ENCODE results near the gene ATP7B. TPM values are rescaled to one million over a fixed set of nuclear protein-coding genes. Genes with fewer than 3 reads are reported as not detected.
A peak's percentile ranks its signal among the peaks of the same experiment; 100 is the strongest.
"Not testable (repeated sequence)": the region's sequence is repeated elsewhere in the genome, so short reads cannot be mapped to it uniquely, and the experiment has no call there.

The ATP7B gene
- total RNA-seq, 1 donor from 2014 or later, result 0.91 TPM

DNA sequence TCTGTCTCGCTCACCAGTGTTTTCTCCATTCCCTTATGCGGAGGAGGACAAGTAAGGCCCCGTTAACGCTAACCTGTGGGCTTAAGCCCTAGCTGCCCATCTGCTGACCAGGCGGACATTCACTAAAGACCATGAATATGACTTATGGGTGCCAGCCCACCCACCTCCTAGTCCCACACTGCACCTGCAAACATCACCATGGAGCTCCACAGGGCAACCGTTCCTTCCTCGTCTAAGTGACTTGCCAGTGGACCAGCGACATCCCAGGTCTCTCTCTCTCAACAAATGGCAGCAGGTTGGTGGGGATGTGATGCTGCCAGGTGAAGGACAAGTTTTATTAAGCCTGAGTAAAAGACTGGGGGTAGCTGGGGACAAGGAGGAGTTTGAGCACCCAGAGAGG, 94.3 kb downstream of the ATP7B start:
- Mint-ChIP-seq H3K27me3 (ENCODE audit: low read depth) (no peaks in the 10 kb centered on the region), H3K27ac (no peak overlapping the region), H3K4me3 (ENCODE audit: low read depth) (no peak overlapping the region), H3K9me3 (no peaks in the 10 kb centered on the region), H3K36me3 (ENCODE audit: low read depth) (no peaks in the 10 kb centered on the region), H3K4me1 (ENCODE audit: low read depth) (peaks cover 13% of the 10 kb centered on the region)
- intact Hi-C loops (cut with micrococcal nuclease), result no loop called here
- no peak for DNase-seq (ENCODE audit: low spot score)

DNA sequence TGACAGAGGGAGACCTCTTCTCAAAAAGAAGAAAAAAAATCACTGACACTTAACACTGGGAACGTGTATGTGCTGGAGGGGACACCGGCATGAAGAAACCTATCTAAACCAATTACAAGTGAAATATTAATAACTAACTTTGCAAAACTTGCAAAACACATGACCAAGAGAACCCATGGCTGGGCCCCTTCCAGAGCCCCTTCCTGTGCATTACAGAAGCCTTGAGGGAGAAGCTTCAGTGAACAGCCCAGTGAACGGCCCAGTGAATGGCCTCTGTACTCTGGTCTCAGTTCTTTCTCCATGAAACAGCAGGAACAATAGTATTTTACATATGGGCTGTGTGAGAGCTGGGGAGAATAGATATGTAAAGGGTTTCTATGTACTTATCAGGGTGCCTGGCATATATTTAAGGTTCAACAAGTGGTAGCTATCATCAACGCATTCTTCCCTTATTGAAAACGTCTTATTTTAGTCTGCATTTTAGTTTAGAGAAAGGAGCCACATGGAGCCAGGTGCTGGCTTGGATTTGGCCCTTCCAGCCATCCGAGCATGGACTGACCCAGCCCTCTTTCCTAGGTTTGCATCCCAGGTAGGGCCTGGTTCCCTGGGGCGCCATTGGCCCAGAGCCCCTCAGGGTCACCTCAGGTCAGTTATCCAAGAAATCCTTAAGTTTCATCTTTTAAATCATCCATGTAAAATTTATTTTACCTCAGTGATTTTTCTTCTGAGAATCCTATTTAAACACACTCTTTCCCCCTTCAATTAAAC, 95.0 kb downstream of the ATP7B start:
- H3K27ac Mint-ChIP-seq, result no peak overlapping the region
- no peaks in the 10 kb centered on the region for H3K27me3 Mint-ChIP-seq (ENCODE audit: low read depth)
- H3K9me3 Mint-ChIP-seq, result no peaks in the 10 kb centered on the region
- intact Hi-C loops (cut with micrococcal nuclease), result no loop called here
- no peak overlapping the region for H3K4me3 Mint-ChIP-seq (ENCODE audit: low read depth)
- no peaks in the 10 kb centered on the region for H3K36me3 Mint-ChIP-seq (ENCODE audit: low read depth)
- H3K4me1 Mint-ChIP-seq (ENCODE audit: low read depth), result peaks cover 15% of the 10 kb centered on the region
- no peak for DNase-seq (ENCODE audit: low spot score)

DNA sequence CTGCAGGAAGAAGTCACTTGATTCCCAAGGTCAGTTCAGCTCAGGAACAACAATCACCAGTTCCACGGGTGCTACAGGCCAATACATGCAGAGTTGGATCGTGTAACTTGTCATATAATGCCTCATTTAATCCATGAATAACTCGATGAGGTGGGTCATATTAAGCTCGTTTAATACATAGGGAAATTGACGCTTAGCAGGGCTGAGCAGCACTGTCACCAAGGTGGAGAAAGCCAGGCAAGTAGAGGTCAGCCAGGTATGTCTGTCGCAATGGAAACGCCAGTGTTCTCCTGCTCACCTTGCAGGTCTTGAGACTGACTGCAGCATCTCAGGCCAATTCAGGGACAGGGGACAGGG, 97.1 kb downstream of the ATP7B start:
- Mint-ChIP-seq H3K36me3 (ENCODE audit: low read depth) (no peaks in the 10 kb centered on the region), H3K9me3 (no peaks in the 10 kb centered on the region), H3K27ac (no peak overlapping the region), H3K4me3 (ENCODE audit: low read depth) (no peak overlapping the region), H3K27me3 (ENCODE audit: low read depth) (no peaks in the 10 kb centered on the region), H3K4me1 (ENCODE audit: low read depth) (peaks cover 30% of the 10 kb centered on the region)
- no peak for DNase-seq (ENCODE audit: low spot score)
- intact Hi-C loops (cut with micrococcal nuclease), result no loop called here

DNA sequence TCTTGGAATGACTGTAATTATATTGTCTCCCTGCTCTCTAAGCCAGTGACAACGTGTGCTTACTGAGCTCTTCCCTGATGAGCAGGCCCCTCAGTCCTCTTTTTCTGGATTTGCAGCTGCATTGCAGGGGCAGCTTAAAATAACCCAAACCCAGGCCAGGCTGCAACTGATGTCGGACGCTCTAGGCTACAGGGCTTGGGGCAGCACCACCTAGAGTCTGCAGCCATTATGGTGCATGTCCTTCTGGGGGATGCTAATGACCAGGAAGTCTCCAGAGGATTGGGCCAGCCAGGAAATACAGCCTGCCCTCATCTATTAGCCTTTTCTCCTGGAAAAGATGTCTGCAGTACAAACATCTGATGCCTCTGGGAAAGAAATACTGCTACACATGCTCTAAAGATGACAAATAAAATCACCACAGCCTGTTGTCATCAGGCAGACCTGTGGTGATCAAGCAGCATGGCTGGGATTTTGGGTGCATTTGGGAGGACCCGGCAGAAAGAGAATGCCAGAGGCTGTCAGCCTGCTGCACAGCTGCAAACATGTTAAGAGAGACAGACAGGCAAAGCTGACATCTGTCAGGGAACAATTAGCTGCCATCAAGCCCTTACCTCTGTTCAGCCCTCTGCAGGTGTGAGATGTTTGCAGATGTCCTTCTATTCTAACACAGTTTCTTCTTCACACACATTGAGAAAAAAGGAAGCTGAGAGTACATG, 97.7 kb downstream of the ATP7B start:
- DNase-seq (ENCODE audit: low spot score), result no peak
- intact Hi-C loops (cut with micrococcal nuclease), result no loop called here
- Mint-ChIP-seq H3K27ac (no peak overlapping the region), H3K4me1 (ENCODE audit: low read depth) (peaks cover 34% of the 10 kb centered on the region), H3K27me3 (ENCODE audit: low read depth) (no peaks in the 10 kb centered on the region), H3K9me3 (no peaks in the 10 kb centered on the region), H3K36me3 (ENCODE audit: low read depth) (no peaks in the 10 kb centered on the region), H3K4me3 (ENCODE audit: low read depth) (no peak overlapping the region)

DNA sequence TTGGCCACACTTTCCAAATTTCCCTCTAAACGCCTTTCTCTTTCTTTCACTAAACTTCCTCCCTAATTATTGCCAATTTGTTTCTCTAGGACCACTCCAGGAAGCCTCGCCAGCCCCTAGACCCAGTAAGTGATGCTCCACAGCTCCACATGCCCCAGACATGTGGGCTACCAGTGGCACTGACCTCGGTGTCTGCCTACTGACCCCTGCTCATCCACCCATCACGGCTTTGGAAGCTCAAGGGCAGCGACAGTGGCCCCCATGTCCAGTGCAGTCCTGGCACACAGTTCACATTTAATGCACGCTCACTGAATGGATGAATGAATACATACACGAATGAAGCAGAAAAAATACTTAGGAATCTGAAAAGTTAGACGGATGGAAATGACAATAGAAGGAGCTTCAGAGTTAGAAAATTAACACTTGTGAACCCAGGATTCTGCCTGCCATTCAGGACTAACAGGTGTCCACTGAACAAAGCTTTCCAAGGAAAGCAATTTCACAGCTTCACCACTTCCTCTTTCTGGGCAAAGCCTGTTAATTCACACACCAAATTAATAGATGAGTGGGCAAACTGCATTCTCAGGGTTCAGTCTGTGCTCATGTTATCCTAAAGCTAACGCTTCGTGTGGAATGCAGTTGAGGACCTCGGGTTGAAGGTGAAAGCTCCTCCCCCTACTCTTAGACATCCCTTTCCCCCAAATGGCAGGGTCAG, 98.6 kb downstream of the ATP7B start:
- no peaks in the 10 kb centered on the region for H3K36me3 Mint-ChIP-seq (ENCODE audit: low read depth)
- peaks cover 37% of the 10 kb centered on the region for H3K4me1 Mint-ChIP-seq (ENCODE audit: low read depth)
- H3K27me3 Mint-ChIP-seq (ENCODE audit: low read depth), result no peaks in the 10 kb centered on the region
- H3K27ac Mint-ChIP-seq, result no peak overlapping the region
- intact Hi-C loops (cut with micrococcal nuclease), result no loop called here
- no peak for DNase-seq (ENCODE audit: low spot score)
- no peaks in the 10 kb centered on the region for H3K9me3 Mint-ChIP-seq
- H3K4me3 Mint-ChIP-seq (ENCODE audit: low read depth), result no peak overlapping the region

DNA sequence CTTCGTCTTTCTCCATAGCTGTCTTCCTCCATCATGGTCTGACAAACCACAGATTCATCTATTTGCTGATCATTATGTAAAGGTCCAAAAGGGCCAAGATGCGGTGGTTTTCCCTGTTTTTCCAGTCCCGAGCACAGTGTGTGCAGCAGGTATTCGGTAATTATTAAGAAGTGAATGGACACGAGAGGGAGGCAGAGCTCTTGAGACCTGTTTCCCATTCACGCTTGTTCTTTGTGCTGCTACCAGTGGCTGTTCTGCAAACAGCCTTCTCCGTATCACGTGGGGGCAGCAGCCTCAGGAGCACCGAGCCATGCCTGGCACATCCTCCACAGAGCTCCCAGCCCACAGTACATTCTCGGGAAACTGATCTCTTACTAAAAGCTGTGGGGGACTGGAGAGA, 99.2 kb downstream of the ATP7B start:
- H3K36me3 Mint-ChIP-seq (ENCODE audit: low read depth), result no peaks in the 10 kb centered on the region
- no peaks in the 10 kb centered on the region for H3K9me3 Mint-ChIP-seq
- no peak for DNase-seq (ENCODE audit: low spot score)
- H3K27ac Mint-ChIP-seq, result no peak overlapping the region
- H3K4me1 Mint-ChIP-seq (ENCODE audit: low read depth), result peaks cover 42% of the 10 kb centered on the region
- H3K4me3 Mint-ChIP-seq (ENCODE audit: low read depth), result no peak overlapping the region
- H3K27me3 Mint-ChIP-seq (ENCODE audit: low read depth), result no peaks in the 10 kb centered on the region
- intact Hi-C loops (cut with micrococcal nuclease), result no loop called here

DNA sequence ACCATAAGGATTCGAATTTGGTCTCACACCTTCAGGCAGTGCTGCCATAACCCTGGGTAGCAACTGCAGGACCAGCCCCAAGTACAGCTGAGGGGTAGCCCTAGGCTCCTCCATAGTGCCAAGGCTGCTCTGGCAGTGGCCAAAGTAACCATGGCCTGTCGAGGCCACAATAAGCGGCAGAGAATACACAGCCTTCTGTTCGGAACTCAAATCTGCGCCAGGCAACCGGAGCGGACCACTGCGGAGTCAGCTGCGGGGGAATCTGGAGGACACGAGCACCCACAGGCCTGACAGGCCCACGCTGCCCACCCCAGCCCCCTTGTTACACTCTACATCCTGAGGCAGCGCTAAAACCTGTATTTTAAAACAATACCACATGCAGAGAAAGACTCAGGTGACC, 100.7 kb downstream of the ATP7B start:
- DNase-seq (ENCODE audit: low spot score), result no peak
- intact Hi-C loops (cut with micrococcal nuclease), result no loop called here
- no peaks in the 10 kb centered on the region for H3K36me3 Mint-ChIP-seq (ENCODE audit: low read depth)
- no peaks in the 10 kb centered on the region for H3K27me3 Mint-ChIP-seq (ENCODE audit: low read depth)
- H3K4me3 Mint-ChIP-seq (ENCODE audit: low read depth), result no peak overlapping the region
- H3K27ac Mint-ChIP-seq, result no peak overlapping the region
- peaks cover 50% of the 10 kb centered on the region for H3K4me1 Mint-ChIP-seq (ENCODE audit: low read depth)
- no peaks in the 10 kb centered on the region for H3K9me3 Mint-ChIP-seq

DNA sequence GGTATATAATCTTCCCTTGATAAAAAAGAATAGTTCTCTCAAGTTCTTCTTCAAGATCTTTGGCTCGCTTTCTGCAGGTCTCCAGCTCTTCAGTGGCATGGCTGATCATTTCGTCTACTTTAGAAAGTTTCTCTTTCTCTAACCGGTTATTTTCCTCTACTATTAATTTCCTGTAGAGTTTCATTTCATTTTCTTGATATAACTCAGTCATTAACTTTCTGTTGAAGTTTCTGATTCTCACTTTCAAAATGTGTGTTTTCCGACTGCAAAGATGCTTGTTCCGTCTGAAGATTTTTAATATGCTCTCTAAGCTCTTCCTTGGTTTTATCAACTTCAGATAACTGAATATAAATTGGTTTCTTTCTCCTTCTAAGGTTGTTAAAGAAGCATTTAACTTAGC, 102.0 kb downstream of the ATP7B start:
- intact Hi-C loops (cut with micrococcal nuclease), result loop anchor here (5.0 to 10.0 kb wide), 2 partner anchors 46 to 82 kb away; no protein-coding TSS in a partner anchor
- H3K4me1 Mint-ChIP-seq (ENCODE audit: low read depth), result peaks cover 51% of the 10 kb centered on the region
- not testable (repeated sequence) for H3K36me3 Mint-ChIP-seq (ENCODE audit: low read depth); H3K9me3 Mint-ChIP-seq; H3K27me3 Mint-ChIP-seq (ENCODE audit: low read depth); DNase-seq (ENCODE audit: low spot score)
- H3K4me3 Mint-ChIP-seq (ENCODE audit: low read depth), result peak overlapping the region; percentile 33
- H3K27ac Mint-ChIP-seq, result peak overlapping the region; percentile 48

DNA sequence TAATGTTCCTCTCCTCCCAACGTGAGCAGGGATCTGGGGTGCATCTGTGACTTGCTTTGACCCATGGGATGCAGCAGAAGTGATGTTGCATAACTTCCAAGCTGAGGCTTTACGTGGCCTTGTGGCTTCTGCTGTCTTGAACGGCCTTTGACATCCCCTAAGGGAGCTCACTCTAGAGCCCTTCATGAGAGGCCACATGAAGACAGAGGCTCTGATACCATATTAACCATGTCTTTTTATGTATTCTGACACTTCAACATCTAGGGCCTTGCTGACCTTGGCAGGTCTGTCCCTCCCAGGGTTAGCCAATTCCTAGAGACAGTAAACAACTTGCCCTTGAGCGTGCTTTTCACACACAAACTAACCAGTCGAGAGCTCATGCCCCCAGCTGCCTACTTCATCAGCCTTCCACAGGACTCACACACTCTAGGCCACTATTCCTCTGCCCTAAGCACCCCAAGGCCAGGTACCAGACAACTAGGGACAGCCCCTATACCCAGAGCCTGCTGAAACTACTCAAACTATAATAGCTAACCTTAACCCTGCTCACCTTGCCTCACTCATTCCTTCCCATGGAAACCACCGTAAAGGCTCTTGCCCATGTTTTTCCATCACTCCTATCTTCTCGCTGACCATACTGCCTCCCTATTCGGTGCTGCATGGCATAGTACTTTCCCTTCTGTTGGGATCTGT, 104.1 kb downstream of the ATP7B start:
- no peaks in the 10 kb centered on the region for H3K27me3 Mint-ChIP-seq (ENCODE audit: low read depth)
- H3K4me1 Mint-ChIP-seq (ENCODE audit: low read depth), result peaks cover 52% of the 10 kb centered on the region
- no peak overlapping the region for H3K4me3 Mint-ChIP-seq (ENCODE audit: low read depth)
- no peaks in the 10 kb centered on the region for H3K36me3 Mint-ChIP-seq (ENCODE audit: low read depth)
- DNase-seq (ENCODE audit: low spot score), result no peak
- intact Hi-C loops (cut with micrococcal nuclease), result loop anchor here (5.0 to 10.0 kb wide), 2 partner anchors 48 to 80 kb away; no protein-coding TSS in a partner anchor
- H3K27ac Mint-ChIP-seq, result no peak overlapping the region
- no peaks in the 10 kb centered on the region for H3K9me3 Mint-ChIP-seq

DNA sequence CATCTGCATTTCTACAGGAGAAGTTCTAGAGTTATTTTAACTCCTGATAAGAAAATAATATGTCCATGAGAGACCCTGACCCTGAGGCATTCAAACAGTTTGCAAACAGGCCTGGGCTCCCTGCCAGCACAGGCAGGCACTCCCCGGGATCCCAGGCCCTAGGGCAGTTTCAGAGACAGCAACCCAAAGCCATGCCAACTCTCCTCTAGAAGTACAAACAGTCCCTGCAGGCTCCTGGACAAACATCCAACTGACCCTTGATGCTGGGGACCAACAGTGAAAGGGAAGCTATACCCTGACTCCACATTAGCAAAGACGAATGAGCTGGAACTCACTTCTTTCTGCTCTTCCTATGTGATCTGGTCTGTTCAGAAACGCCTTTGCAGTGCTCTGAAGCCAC, 104.7 kb downstream of the ATP7B start:
- H3K27ac Mint-ChIP-seq, result no peak overlapping the region
- no peaks in the 10 kb centered on the region for H3K9me3 Mint-ChIP-seq
- H3K36me3 Mint-ChIP-seq (ENCODE audit: low read depth), result no peaks in the 10 kb centered on the region
- DNase-seq (ENCODE audit: low spot score), result no peak
- intact Hi-C loops (cut with micrococcal nuclease), result loop anchor here (5.0 to 10.0 kb wide), 2 partner anchors 48 to 79 kb away; no protein-coding TSS in a partner anchor
- H3K4me3 Mint-ChIP-seq (ENCODE audit: low read depth), result no peak overlapping the region
- peaks cover 1% of the 10 kb centered on the region for H3K27me3 Mint-ChIP-seq (ENCODE audit: low read depth)
- peaks cover 46% of the 10 kb centered on the region for H3K4me1 Mint-ChIP-seq (ENCODE audit: low read depth)

DNA sequence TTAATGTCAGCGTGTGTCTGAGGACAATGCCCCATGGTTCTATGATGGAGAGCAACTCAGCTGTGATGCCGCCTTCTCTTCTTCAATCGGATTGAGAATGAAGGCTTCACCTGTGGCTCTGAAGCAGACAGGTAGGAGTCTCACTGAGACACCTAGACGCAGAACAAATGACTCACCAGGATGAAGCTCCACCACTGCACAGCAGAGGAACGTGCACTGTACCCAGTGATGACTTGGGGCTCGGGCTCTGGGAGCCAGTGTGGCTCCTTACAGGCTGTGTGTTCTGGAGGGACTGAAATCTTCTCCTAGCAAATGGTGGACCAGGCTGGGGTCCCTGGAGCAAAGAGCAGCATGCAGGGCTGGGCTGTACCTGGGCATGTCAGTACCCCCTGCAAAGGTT, 105.5 kb downstream of the ATP7B start:
- H3K9me3 Mint-ChIP-seq, result no peaks in the 10 kb centered on the region
- no peak for DNase-seq (ENCODE audit: low spot score)
- H3K27ac Mint-ChIP-seq, result no peak overlapping the region
- no peak overlapping the region for H3K4me3 Mint-ChIP-seq (ENCODE audit: low read depth)
- peaks cover 41% of the 10 kb centered on the region for H3K4me1 Mint-ChIP-seq (ENCODE audit: low read depth)
- peaks cover 1% of the 10 kb centered on the region for H3K27me3 Mint-ChIP-seq (ENCODE audit: low read depth)
- H3K36me3 Mint-ChIP-seq (ENCODE audit: low read depth), result no peaks in the 10 kb centered on the region
- intact Hi-C loops (cut with micrococcal nuclease), result loop anchor here (5.0 to 10.0 kb wide), 2 partner anchors 49 to 78 kb away; no protein-coding TSS in a partner anchor

DNA sequence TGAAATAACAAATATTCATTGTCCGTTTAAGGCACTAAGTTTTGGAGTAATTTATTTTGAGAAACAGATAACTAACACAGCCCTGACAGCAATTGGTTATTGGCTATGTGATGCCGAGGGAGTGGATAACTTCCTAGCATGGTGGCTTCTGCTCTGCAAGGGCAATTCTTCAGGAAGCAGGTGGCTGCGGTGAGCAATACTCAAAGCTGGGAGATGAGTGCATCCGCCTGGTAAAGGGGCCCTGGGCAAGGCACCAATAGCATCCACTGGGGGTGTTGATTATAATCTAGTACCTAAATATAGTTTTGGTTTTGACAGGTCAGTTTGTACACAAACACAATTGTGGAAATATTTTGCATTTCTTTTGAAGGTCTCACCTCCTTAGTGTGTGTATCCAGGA, 108.5 kb downstream of the ATP7B start:
- no peaks in the 10 kb centered on the region for H3K9me3 Mint-ChIP-seq
- intact Hi-C loops (cut with micrococcal nuclease), result loop anchor here (10.0 kb wide), 1 partner anchor 52 kb away; no protein-coding TSS in a partner anchor

More for the DNA sequence above, 108.5 kb downstream of the ATP7B start:
- Mint-ChIP-seq H3K4me3 (ENCODE audit: low read depth) (no peak overlapping the region), H3K27ac (no peak overlapping the region), H3K36me3 (ENCODE audit: low read depth) (no peaks in the 10 kb centered on the region), H3K4me1 (ENCODE audit: low read depth) (peaks cover 21% of the 10 kb centered on the region), H3K27me3 (ENCODE audit: low read depth) (peaks cover 1% of the 10 kb centered on the region)
- no peak for DNase-seq (ENCODE audit: low spot score)
